ENCODE data around the gene FCRL6. TPM values are rescaled to one million over a fixed set of nuclear protein-coding genes. Genes with fewer than 3 reads are reported as not detected.

Gene FCRL6
- total RNA-seq, 2 experiments from 2014 or later: 0.42 to 0.76 TPM

DNA sequence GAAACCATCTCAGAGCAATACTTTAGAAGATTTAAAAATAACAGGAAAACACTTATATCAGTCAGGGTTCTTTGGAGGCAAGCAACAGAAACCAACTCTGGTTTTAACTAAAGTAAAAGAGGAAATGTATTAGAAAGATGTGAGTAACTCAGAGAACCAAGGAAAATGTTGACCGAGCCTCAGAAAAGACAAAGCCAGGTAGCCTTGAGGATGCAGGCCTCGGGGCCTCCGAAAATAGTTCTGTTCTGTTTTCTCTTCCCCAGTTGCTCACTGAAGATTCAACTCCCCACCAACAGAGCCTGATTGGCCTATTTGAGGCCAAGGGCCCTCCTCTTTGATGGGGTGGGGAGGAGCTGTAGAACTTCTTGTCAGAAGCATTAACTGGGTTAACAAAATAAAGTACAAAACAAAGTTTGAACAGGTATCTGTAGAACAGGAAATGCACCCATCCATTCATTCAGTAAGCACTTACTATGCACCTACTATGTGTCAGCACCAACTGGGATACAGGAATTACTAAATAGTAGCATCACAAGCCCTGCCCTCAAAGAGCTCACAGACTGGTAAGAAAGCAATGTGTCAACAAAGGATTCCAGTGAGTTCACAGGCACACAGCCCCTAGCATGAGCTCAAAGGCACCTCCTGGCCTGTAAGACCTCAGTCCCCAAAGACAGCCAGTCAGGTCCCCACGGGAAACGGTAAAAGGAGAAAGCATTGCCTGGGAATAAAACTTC lies 37.1 kb downstream of the FCRL6 start:
- Mint-ChIP-seq H3K9me3 (ENCODE audit: insufficient read depth) (no peaks in the 10 kb centered on the region), H3K27me3 (ENCODE audit: low read depth) (peaks cover 12% of the 10 kb centered on the region), H3K4me1 (ENCODE audit: low read depth) (peaks cover 8% of the 10 kb centered on the region), H3K36me3 (ENCODE audit: low read depth) (no peaks in the 10 kb centered on the region), H3K27ac (no peak overlapping the region), H3K4me3 (no peak overlapping the region)
- POLR2A ChIA-PET: no interaction called here
- DNase-seq: no peak
- ATAC-seq: no peak
- CTCF ChIA-PET: interaction anchor here (3.4 kb wide), 1 partner anchor 13 kb away, joined by 10 read pairs; the partner anchor contains the start of gene SLAMF8

DNA sequence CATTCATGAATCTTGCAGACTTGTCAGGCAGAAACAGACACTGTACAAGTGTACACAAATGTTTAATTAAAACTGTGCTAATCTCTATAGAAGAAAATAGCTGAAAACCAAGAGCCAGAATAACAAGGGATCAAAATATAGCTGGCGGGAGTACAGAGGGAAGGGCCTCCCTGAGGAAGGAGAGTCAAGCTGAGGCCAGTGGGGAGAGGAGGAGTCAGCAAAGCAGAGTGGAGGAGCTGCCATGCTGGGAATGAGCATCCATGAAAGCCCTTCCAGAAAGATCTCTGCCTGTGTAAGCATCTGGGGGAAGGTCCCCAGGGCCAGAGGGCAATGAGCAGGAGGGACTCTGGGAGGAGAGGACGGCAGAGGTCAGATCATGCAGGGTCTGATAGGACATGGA lies 39.6 kb downstream of the FCRL6 start:
- ATAC-seq (no peak), DNase-seq (no peak)
- ChIA-PET CTCF (interaction anchor here (1.2 to 3.4 kb wide), 6 partner anchors 9 to 50 kb away, joined by 3 to 10 read pairs (median 6); partner anchors contain the start of gene SLAMF8), POLR2A (interaction anchor here (1.1 kb wide), 1 partner anchor 70 kb away, joined by 3 read pairs; no protein-coding TSS in a partner anchor)
- Mint-ChIP-seq H3K36me3 (ENCODE audit: low read depth) (no peaks in the 10 kb centered on the region), H3K4me3 (no peak overlapping the region), H3K27me3 (ENCODE audit: low read depth) (peaks cover 16% of the 10 kb centered on the region), H3K4me1 (ENCODE audit: low read depth) (peaks cover 7% of the 10 kb centered on the region), H3K9me3 (ENCODE audit: insufficient read depth) (no peaks in the 10 kb centered on the region), H3K27ac (no peak overlapping the region)

DNA sequence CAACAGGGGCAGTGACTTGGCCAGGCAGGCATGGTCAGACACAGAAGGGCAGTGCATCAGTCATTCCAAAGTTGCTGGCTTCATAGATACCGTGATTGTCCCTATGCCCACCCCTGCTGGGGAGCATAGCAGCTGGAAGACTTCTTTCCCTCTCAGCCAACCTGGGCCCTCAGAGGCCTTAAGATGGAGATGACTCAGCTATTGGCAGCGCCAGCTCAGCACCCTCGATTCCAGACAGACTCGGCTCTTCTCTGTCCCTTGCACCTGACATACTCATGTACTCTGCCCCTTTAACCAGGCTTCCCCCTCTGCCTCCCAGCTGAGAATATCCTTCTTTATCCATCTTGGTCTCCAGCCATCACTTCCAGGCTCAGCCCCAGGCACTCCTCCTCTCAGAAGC lies 41.3 kb downstream of the FCRL6 start:
- ATAC-seq (no peak), DNase-seq (no peak)
- Mint-ChIP-seq H3K27me3 (ENCODE audit: low read depth) (peaks cover 20% of the 10 kb centered on the region), H3K36me3 (ENCODE audit: low read depth) (no peaks in the 10 kb centered on the region), H3K4me3 (no peak overlapping the region), H3K4me1 (ENCODE audit: low read depth) (peaks cover 7% of the 10 kb centered on the region), H3K9me3 (ENCODE audit: insufficient read depth) (no peaks in the 10 kb centered on the region), H3K27ac (no peak overlapping the region)
- POLR2A ChIA-PET: interaction anchor here (1.5 kb wide), 1 partner anchor 9 kb away, joined by 4 read pairs; no protein-coding TSS in a partner anchor
- CTCF ChIA-PET: interaction anchor here (1.0 to 2.0 kb wide), 2 partner anchors 16 to 45 kb away, joined by 3 to 6 read pairs; no protein-coding TSS in a partner anchor

DNA sequence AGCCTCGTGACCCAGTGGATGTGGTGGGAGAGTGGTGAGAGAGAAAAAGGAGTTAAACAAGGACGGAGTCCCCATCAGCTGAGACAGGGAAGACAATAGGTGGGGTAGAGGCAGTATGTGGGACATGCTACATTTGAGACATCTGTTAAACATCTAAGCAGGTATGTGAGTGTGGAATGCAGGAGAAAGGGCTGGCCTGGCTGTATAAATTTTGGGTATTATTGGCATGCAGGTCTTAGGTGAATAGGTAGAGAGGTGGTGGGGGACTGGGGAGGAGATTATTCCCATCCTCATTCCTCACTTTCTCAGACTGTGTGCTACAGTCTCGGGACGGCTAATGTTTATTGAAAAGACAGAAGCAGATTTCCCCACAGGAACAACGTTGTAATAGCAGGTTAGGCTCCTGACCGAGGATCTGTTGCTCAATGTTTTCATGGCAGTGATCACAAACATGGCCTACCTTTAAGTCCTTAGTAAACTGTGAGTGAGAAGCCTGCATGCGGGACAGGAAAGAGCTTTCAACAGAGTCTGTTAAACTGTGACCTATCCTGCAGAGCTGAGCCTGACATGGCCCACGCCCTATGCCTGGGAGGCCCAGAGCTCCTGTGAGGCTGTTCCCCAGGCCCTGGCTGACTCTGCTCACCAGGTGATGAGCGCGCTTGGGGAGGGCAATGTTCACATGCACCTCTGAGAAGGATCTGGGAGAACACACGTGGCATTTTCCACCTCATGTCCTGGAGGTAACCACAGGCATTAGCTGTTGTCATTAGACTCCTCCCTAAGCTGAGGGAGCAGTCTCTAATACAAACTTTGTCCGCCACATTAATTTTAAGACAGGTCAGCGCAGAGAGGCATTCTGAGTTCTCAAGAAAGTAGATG lies 43.8 kb downstream of the FCRL6 start:
- Mint-ChIP-seq H3K4me1 (ENCODE audit: low read depth) (no peaks in the 10 kb centered on the region), H3K36me3 (ENCODE audit: low read depth) (no peaks in the 10 kb centered on the region), H3K9me3 (ENCODE audit: insufficient read depth) (no peaks in the 10 kb centered on the region), H3K27me3 (ENCODE audit: low read depth) (peaks cover 26% of the 10 kb centered on the region), H3K27ac (no peak overlapping the region), H3K4me3 (no peak overlapping the region)
- POLR2A ChIA-PET: no interaction called here
- CTCF ChIA-PET: no interaction called here
- ATAC-seq (no peak), DNase-seq (no peak)

DNA sequence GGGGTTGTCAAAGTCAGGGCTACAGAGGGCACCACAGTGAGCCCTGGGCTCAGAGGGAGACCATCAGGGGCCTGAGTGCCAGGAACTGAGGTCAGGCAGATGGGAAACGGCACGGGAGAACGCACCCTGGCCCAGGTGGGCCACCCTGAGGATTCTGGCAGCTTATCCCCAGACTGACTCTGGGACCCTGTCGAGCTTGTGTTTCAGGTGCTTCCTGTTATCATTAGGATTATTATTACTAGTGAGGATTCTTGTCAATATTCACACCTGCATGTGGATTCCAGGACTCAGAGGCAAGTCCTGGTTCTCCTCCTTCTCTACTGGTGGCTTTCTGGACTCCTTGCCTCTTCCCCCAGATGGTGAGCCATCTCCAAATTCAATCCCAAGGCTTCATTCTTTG lies 45.1 kb downstream of the FCRL6 start:
- H3K9me3 Mint-ChIP-seq (ENCODE audit: insufficient read depth): no peaks in the 10 kb centered on the region
- DNase-seq (no peak), ATAC-seq (no peak)
- no peak overlapping the region for H3K27ac Mint-ChIP-seq
- H3K4me1 Mint-ChIP-seq (ENCODE audit: low read depth): peaks cover 5% of the 10 kb centered on the region
- CTCF ChIA-PET: no interaction called here
- H3K27me3 Mint-ChIP-seq (ENCODE audit: low read depth): peaks cover 24% of the 10 kb centered on the region
- POLR2A ChIA-PET: no interaction called here
- H3K4me3 Mint-ChIP-seq: no peak overlapping the region
- H3K36me3 Mint-ChIP-seq (ENCODE audit: low read depth): no peaks in the 10 kb centered on the region

DNA sequence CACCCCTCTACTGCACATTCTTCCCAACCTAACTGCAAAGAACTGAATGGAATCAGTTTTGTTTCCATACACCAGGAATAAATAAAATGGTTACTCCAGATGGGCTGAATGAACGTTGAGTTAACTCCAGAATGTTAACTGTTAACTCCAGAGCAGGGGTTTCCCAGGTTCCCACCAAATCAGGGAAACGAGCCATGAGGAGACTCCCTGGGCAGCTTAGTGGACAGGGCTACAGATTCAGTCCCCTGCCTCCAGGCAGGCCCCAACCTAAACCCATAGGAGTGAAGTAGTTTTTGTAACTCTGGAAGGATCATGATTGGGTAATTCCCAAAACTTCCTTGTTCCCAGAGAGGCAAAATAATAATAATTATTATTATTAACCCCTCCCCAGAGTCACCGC lies 46.2 kb downstream of the FCRL6 start:
- H3K9me3 Mint-ChIP-seq (ENCODE audit: insufficient read depth): no peaks in the 10 kb centered on the region
- H3K4me1 Mint-ChIP-seq (ENCODE audit: low read depth): peaks cover 7% of the 10 kb centered on the region
- no peak overlapping the region for H3K27ac Mint-ChIP-seq
- POLR2A ChIA-PET: no interaction called here
- no peak overlapping the region for H3K4me3 Mint-ChIP-seq
- DNase-seq: no peak
- no peaks in the 10 kb centered on the region for H3K36me3 Mint-ChIP-seq (ENCODE audit: low read depth)
- CTCF ChIA-PET: no interaction called here
- peaks cover 28% of the 10 kb centered on the region for H3K27me3 Mint-ChIP-seq (ENCODE audit: low read depth)
- ATAC-seq: no peak

DNA sequence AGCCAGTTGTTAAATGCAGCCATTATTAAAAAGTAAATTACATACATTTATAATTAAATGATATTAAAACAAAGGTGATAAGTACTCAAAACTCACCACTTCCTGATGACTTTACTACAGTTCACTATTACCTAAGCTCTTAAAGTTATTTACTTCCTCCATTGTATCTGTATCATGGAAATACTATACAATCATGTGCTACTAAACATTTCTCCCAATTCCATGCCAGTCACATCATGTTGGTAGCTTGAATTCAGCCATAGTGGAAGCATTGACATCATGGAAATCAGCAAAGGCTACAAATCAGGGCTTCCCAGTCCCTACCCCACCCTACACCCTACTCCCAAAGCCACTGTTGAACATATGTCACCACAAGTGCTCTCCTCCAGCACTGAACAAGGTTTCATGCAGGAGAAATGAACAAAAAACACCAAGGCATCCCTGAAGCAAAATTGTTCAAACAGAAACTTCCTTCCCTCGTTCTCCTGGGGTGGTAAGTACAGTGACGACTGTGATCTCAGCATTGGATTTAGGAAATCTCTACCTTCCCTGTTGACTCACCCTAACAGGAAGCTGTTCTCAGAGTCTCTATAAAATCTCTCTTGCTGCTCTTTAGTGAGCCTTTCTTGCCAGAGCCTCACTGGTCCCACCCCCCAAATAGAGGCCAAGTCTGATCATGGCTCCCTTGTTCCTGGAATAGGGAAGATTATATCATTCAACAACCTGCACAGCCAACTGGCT lies 47.6 kb downstream of the FCRL6 start:
- Mint-ChIP-seq H3K4me1 (ENCODE audit: low read depth) (peaks cover 16% of the 10 kb centered on the region), H3K27ac (no peak overlapping the region)
- POLR2A ChIA-PET: no interaction called here

DNA sequence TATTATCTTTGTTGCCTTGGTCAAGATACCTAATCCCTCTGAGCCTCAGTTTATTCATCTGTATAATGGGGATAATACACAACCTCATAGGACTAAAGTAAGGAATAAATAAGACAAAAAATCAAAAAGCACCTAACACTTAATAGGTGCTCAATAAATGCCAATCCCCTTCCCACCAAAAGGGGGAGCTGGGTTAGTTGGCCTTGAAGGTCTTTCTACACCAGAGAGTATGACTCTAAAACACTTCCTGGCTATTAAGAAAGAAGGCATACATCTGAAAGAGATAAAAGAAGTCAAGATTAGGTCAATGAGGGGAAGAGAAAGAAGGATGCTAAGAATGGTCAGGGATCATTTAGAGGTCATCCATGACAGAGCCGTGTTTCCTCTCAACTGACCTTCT lies 49.2 kb downstream of the FCRL6 start:
- CTCF ChIA-PET: interaction anchor here (0.9 to 2.4 kb wide), 7 partner anchors 10 to 157 kb away, joined by 3 to 9 read pairs (median 5); no protein-coding TSS in a partner anchor
- Mint-ChIP-seq H3K27me3 (ENCODE audit: low read depth) (peaks cover 17% of the 10 kb centered on the region), H3K4me3 (no peak overlapping the region), H3K36me3 (ENCODE audit: low read depth) (no peaks in the 10 kb centered on the region), H3K9me3 (ENCODE audit: insufficient read depth) (no peaks in the 10 kb centered on the region), H3K4me1 (ENCODE audit: low read depth) (peaks cover 21% of the 10 kb centered on the region), H3K27ac (no peak overlapping the region)
- DNase-seq: no peak
- no peak for ATAC-seq
- POLR2A ChIA-PET: no interaction called here

More for the DNA sequence above, 47.6 kb downstream of the FCRL6 start:
- no peak for ATAC-seq
- CTCF ChIA-PET: interaction anchor here (1.7 to 1.8 kb wide), 2 partner anchors 8 to 14 kb away, joined by 7 to 8 read pairs; no protein-coding TSS in a partner anchor
- Mint-ChIP-seq H3K36me3 (ENCODE audit: low read depth) (no peaks in the 10 kb centered on the region), H3K27me3 (ENCODE audit: low read depth) (peaks cover 20% of the 10 kb centered on the region), H3K4me3 (no peak overlapping the region), H3K9me3 (ENCODE audit: insufficient read depth) (no peaks in the 10 kb centered on the region)
- DNase-seq: no peak

DNA sequence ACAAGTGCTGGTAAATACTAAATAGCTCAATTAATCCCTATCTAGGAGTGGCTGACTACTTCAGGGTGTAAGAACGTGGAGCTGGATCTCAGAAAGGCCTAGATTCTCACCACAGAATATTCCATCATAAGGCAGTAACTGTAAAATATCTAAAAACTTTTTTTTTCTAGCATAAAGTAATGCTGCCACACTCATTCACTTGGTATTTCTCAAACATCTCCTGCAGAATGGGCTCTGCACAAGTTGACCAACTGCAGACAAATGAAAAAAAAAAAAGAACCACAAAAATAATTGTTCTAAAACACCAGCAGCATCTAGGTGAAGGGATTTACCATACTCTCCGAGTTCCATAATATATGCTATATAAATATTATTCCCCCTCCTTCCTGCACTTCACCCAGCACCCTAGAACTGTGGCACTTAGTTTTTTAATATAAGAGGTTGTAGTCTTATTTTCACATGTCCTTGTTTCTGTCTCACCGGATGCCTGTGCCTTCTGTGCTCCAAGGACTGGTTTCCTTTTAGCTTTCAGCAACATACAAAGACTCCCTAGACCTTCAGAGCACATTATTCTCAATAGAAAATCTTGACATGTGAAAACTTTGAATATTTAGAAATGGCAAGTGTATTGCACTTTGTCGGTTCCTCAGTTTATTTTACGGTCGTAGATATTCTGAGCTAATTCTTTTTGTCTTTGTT lies 51.4 kb downstream of the FCRL6 start:
- Mint-ChIP-seq H3K27me3 (ENCODE audit: low read depth) (peaks cover 13% of the 10 kb centered on the region), H3K36me3 (ENCODE audit: low read depth) (no peaks in the 10 kb centered on the region), H3K9me3 (ENCODE audit: insufficient read depth) (no peaks in the 10 kb centered on the region), H3K4me1 (ENCODE audit: low read depth) (peaks cover 21% of the 10 kb centered on the region), H3K4me3 (peak overlapping the region; percentile 74), H3K27ac (no peak overlapping the region)
- DNase-seq (peak; percentile 25), ATAC-seq (no peak)
- POLR2A ChIA-PET: no interaction called here
- CTCF ChIA-PET: interaction anchor here (0.7 to 2.5 kb wide), 9 partner anchors 37 to 153 kb away, joined by 3 to 15 read pairs (median 5); partner anchors contain the start of gene DUSP23

DNA sequence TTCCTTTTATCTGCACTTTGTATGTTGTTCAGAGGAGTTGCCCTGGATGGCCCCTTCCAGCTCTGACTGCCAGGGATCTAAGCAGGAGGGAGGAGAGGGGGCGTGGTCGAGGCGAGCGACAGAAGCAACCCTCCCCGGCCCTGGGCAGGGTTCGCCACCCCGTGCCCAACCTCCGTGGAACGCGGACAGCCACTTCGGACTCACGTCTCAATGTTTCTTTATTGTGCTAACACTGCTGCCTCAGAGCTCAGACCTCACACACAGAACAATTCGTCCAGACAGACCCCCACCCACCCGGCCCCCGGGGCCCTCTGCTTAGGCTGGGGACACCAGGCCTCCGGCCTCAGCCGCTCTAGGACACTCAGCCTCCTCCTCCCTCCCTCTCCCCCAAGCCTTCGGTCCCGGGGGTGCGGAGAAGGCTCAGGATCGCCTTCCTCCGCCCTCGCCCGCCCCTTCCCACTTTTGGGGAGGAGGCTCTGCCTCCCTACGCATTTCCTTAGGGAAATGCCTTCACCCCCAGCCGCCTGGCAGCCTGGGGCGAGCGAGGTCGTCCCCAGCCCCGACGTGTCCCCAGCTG lies 52.0 kb downstream of the FCRL6 start:
- no peaks in the 10 kb centered on the region for H3K36me3 Mint-ChIP-seq (ENCODE audit: low read depth)
- DNase-seq (no peak), ATAC-seq (peak; percentile 17)
- peak overlapping the region; percentile 74 for H3K27ac Mint-ChIP-seq
- CTCF ChIA-PET: interaction anchor here (0.7 to 2.5 kb wide), 8 partner anchors 36 to 153 kb away, joined by 3 to 15 read pairs (median 6); partner anchors contain the start of gene DUSP23
- peaks cover 21% of the 10 kb centered on the region for H3K4me1 Mint-ChIP-seq (ENCODE audit: low read depth)
- peaks cover 13% of the 10 kb centered on the region for H3K27me3 Mint-ChIP-seq (ENCODE audit: low read depth)
- H3K4me3 Mint-ChIP-seq: peak overlapping the region; percentile 74
- H3K9me3 Mint-ChIP-seq (ENCODE audit: insufficient read depth): no peaks in the 10 kb centered on the region
- POLR2A ChIA-PET: no interaction called here

Data from activated CD8-positive, alpha-beta T cell treated with anti-CD3 and anti-CD28 coated beads, Interleukin-2, amount 10 ng/mL, durations not matched to agents 7 days and 5 days (primary cell).